ENCODE data around the gene AAGAB.

DNA sequence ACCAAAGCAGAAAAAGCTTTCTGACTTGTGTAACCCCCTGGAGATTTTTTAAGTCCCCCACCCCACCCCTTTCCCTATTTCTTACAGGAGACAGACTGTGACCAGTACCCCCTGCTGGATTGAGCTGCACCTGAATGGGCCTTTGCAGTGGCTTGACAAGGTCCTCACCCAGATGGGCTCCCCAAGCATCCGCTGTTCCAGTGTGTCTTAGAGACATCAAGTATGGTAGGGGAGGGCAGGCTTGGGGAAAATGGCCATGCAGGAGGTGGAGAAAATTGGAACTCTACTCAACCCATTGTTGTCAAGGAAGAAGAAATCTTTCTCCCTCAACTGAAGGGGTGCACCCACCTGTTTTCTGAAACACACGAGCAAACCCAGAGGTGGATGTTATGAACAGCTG, 64.1 kb downstream of the AAGAB start:
- TF ChIP-seq, protein P1, sequence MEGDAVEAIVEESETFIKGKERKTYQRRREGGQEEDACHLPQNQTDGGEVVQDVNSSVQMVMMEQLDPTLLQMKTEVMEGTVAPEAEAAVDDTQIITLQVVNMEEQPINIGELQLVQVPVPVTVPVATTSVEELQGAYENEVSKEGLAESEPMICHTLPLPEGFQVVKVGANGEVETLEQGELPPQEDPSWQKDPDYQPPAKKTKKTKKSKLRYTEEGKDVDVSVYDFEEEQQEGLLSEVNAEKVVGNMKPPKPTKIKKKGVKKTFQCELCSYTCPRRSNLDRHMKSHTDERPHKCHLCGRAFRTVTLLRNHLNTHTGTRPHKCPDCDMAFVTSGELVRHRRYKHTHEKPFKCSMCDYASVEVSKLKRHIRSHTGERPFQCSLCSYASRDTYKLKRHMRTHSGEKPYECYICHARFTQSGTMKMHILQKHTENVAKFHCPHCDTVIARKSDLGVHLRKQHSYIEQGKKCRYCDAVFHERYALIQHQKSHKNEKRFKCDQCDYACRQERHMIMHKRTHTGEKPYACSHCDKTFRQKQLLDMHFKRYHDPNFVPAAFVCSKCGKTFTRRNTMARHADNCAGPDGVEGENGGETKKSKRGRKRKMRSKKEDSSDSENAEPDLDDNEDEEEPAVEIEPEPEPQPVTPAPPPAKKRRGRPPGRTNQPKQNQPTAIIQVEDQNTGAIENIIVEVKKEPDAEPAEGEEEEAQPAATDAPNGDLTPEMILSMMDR (IDR thresholded peaks at IDR 0.05), result no peak
- TF ChIP-seq POLR2A (IDR thresholded peaks at IDR 0.05), result no peak

Data from gastroesophageal sphincter (tissue), 3 donors.